Adrenal gland (tissue), 12 donors: ENCODE measurements around the gene NFE2L2. TPM values are rescaled to one million over a fixed set of nuclear protein-coding genes. Genes with fewer than 3 reads are reported as not detected.
"Not testable (repeated sequence)": the region's sequence is repeated elsewhere in the genome, so short reads cannot be mapped to it uniquely, and the experiment has no call there.

ENCODE experiments used
- DNase-seq, 7 donors: peaks; one replicate each; pipeline ENCODE4 v3.0.0-alpha.2; 2019 to 2020
- H3K27ac ChIP-seq, 5 donors: fragments of 200-600 bp; sonication (generic) in 4 of 5; 1 replicate in 3 of 5; 2 replicates in 2 of 5; pipeline versions ENCODE4 v1.5.1 to v1.8.0; 2016 to 2020; ENCODE audit warnings: mild to moderate bottlenecking in 1 of 5
- H3K27me3 ChIP-seq: fragments of 200-600 bp; 2 replicates; pipeline ENCODE4 v1.8.0; 2021
- H3K36me3 ChIP-seq, 2 donors: fragments of 200-600 bp; replicated peaks in 1 of 2; 1 replicate in 1 of 2; 2 replicates in 1 of 2; pipeline versions ENCODE4 v1.5.1 to v1.8.0; 2018 to 2022
- H3K4me1 ChIP-seq, 2 donors: fragments of 200-600 bp; replicated peaks in 1 of 2; 1 replicate in 1 of 2; 2 replicates in 1 of 2; pipeline versions ENCODE4 v1.5.1 to v1.8.0; 2018 to 2021
- H3K4me3 ChIP-seq, 4 donors: fragments of 200-600 bp; sonication (generic) in 3 of 4; one replicate each; pipeline ENCODE4 v1.5.1; 2016 to 2018
- H3K9me3 ChIP-seq, 3 donors: fragments of 200-600 bp; sonication (generic) in 1 of 3; replicated peaks in 1 of 3; 1 replicate in 2 of 3; 2 replicates in 1 of 3; pipeline versions ENCODE4 v1.5.1 to v1.8.0; 2016 to 2021
- POLR2A ChIP-seq, 2 donors: fragments of 450-650 bp; IDR thresholded peaks; one replicate each; pipeline ENCODE4 v1.6.1; 2017; ENCODE audit warnings: antibody characterized with exemption in 2 of 2, mild to moderate bottlenecking in 2 of 2, moderate library complexity in 1 of 2
- WGBS, 4 donors: extraction: QIAGEN DNeasy Blood & Tissue Kit in 2 of 4; methylation state at CpG; one replicate each; pipeline versions ENCODE4 v1.1.5 to v1.1.7; 2013 to 2017; 5-methylcytosine and 5-hydroxymethylcytosine counted together
- intact Hi-C, 2 donors: fragments of 100-400 bp; cut with DNase I; formaldehyde crosslinking; loops; one replicate each; pipeline versions ENCODE4 v1.14.1 to v1.15.0; 2022 to 2023
- polyA plus RNA-seq, 3 donors: library from polyadenylated mRNA; stranded (reverse); fragments of 200-250 nt in 2 of 3; fragments of 350-450 nt in 1 of 3; fragmentation: Illumina TruSeq in 1 of 3; extraction: RNeasy Lipid Tissue Mini Kit (QIAGEN cat#74804) in 1 of 3; gene quantifications; one replicate each; pipeline ENCODE4 v1.2.3, GENCODE V29; 2013 to 2014
- total RNA-seq, 9 donors: library from RNA; depleted of rRNA in 4 of 9; stranded (reverse); fragments of >200 nt in 4 of 9; fragments of 120-200 nt in 1 of 9; fragmentation: NEBNext Ultra II Directional in 1 of 9; extraction: Animal tissue kit (Norgen Biotek cat#: 25700) in 1 of 9; gene quantifications; one replicate each; pipeline versions ENCODE4 v1.1.0 to v1.2.4, GENCODE V29; 2013 to 2023
- TF ChIP-seq, protein P1 (sequence below), 6 experiments: fragments of 450-650 bp in 4 of 6; fragments of 200-600 bp in 2 of 6; sonication (generic) in 1 of 6; IDR thresholded peaks; 1 replicate in 5 of 6; 2 replicates in 1 of 6; pipeline versions ENCODE4 v1.5.1 to v1.8.0; 2016 to 2021; ENCODE audit warnings: antibody characterized with exemption in 6 of 6, mild to moderate bottlenecking in 2 of 6, moderate library complexity in 1 of 6
- donor health status: healthy with polysubstance abuse.
- donor health status: Bipolar disorder and iron deficiency.
- donor health status: DM: yes; HTN: yes; CAD: no.
- donor health status: DM: no; HTN: no; CAD: no.
- donor health status: DM: no; HTN: no; CAD: no.
- donor health status: DM: yes; HTN: yes; CAD: no.

The NFE2L2 gene
- total and polyA plus RNA-seq, 12 donors = 41.1 to 119 (median 80.4) TPM

DNA sequence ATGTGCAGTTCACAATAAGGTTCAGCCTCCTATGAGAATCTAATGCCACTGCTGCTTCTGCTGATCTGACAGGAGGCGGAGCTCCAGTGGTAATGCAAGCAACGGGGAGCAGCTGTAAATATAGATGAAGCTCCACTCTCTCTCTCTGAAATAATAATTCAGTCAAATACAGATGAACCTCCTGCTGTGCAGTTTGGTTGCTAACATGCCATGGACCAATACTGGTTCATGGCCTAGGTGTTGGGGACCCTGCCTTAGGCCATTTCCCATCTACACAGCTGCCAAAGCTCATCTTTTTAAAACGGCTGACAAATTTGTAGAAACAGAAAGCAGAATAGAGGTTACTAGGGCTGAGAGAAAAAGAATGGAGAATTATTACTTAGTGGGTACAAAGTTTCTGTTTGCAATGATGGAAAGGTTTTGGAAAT, 62.6 kb downstream of the NFE2L2 start:
- Histone ChIP-seq H3K36me3 (no peaks in the 10 kb centered on the region), H3K4me3 (no peak overlapping the region), H3K9me3 (no peaks in the 10 kb centered on the region), H3K4me1 (no peaks in the 10 kb centered on the region), H3K27ac (peak overlapping the region in 1 of 5 donors; percentile 32), H3K27me3 (no peaks in the 10 kb centered on the region)
- 57 to 72% (median 61%) methylated on average over 3 of the region's 3 CpGs for WGBS, 4 donors
- TF ChIP-seq, protein P1, sequence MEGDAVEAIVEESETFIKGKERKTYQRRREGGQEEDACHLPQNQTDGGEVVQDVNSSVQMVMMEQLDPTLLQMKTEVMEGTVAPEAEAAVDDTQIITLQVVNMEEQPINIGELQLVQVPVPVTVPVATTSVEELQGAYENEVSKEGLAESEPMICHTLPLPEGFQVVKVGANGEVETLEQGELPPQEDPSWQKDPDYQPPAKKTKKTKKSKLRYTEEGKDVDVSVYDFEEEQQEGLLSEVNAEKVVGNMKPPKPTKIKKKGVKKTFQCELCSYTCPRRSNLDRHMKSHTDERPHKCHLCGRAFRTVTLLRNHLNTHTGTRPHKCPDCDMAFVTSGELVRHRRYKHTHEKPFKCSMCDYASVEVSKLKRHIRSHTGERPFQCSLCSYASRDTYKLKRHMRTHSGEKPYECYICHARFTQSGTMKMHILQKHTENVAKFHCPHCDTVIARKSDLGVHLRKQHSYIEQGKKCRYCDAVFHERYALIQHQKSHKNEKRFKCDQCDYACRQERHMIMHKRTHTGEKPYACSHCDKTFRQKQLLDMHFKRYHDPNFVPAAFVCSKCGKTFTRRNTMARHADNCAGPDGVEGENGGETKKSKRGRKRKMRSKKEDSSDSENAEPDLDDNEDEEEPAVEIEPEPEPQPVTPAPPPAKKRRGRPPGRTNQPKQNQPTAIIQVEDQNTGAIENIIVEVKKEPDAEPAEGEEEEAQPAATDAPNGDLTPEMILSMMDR (IDR thresholded peaks at IDR 0.05) = no peak
- TF ChIP-seq POLR2A (IDR thresholded peaks at IDR 0.05) = no peak
- intact Hi-C loops = no loop called here
- DNase-seq = no peak

DNA sequence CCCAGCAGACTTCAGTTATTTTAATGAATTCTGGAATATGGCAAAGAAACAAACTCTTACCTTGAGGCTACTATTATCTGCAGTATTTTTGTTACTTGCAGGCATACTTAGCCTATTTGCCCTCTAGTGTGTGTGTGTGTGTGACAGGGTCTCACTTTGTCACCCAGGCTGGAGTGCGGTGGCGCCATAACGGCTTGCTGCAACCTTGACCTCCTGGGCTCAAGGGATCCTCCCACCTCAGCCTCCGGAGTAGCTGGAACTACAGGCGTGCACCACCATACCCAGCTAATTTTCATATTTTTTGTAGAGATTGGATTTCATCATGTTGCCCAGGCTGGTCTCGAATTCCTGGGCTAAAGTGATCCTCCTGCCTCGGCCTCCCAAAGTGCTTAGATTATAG, 64.1 kb downstream of the NFE2L2 start:
- WGBS, 4 donors = 82 to 93% (median 90%) methylated on average over 7 of the region's 7 CpGs
- H3K27ac ChIP-seq, H3K36me3 ChIP-seq, H3K27me3 ChIP-seq, H3K4me3 ChIP-seq, H3K9me3 ChIP-seq, intact Hi-C loops, DNase-seq, H3K4me1 ChIP-seq: not testable (repeated sequence)

DNA sequence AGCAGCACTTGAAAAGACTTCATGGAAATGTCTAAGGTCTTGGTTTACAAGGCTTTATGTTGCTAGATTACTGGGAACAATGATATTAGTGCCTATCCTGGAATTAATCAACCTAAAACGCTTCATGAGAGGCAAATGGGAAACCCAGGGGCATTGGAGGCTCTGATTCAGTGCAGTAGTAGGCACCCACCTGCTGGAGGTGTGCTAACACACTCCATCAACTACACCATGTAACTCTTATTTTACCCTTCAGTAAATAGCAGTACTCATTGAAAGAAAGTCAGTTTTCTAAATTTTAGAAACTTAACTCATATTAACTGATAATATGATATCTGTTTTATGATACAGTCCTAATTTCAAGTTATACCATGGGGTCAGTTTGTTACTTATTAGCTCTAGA, 69.3 kb downstream of the NFE2L2 start:
- H3K36me3 ChIP-seq = no peaks in the 10 kb centered on the region
- 76 to 100% (median 88%) methylated on average over 1 of the region's 1 CpG for WGBS, 4 donors
- H3K4me3 ChIP-seq = no peak overlapping the region
- intact Hi-C loops = no loop called here
- no peaks in the 10 kb centered on the region for H3K9me3 ChIP-seq
- no peak for TF ChIP-seq POLR2A (IDR thresholded peaks at IDR 0.05)
- TF ChIP-seq, protein P1 (IDR thresholded peaks at IDR 0.05) = no peak
- no peak for DNase-seq
- H3K27ac ChIP-seq = no peak overlapping the region
- no peaks in the 10 kb centered on the region for H3K27me3 ChIP-seq
- no peaks in the 10 kb centered on the region for H3K4me1 ChIP-seq

DNA sequence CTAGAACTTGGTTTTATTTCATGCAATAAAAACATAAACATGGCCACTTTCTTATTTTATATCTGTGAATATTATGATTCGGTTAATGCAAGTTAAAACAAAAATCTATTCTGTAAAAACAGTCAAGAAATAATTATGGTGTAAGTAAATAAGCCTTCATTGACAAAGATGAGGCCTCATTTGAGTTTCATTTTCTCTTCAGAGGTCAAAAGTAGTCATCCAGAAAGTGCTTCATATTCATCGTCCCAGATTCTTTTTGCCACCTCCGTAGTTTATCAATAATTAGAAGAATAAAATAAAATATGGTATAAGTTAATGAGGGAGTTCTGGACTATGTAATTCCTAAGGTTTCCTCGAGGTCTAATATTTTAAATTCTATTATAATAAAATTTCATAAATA, 71.3 kb downstream of the NFE2L2 start:
- Histone ChIP-seq H3K9me3 (no peaks in the 10 kb centered on the region), H3K36me3 (no peaks in the 10 kb centered on the region), H3K4me3 (no peak overlapping the region), H3K27ac (no peak overlapping the region), H3K4me1 (no peaks in the 10 kb centered on the region), H3K27me3 (no peaks in the 10 kb centered on the region)
- intact Hi-C loops = no loop called here
- no peak for DNase-seq
- WGBS, 4 donors = 80 to 89% (median 82%) methylated on average over 4 of the region's 4 CpGs
- TF ChIP-seq, protein P1 (IDR thresholded peaks at IDR 0.05) = no peak
- no peak for TF ChIP-seq POLR2A (IDR thresholded peaks at IDR 0.05)

DNA sequence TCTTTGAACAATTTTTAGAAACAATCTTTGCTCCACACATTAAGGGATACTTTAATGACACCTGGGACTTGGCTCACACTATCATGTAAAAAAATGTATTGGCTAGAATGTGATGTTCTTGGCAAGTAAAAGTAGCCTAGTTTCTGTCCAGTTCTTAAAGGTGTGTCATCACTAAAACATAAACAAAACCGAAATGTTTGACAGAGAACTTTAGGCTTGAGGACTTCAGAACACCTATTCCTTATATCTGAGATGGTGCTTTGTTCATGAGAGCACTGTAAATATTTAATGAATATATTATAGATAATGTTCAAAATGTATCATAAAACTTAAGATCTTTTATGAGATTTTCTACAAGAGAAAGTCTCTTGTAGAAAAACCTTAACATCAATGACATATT, 71.7 kb downstream of the NFE2L2 start:
- Histone ChIP-seq H3K9me3 (no peaks in the 10 kb centered on the region), H3K4me1 (no peaks in the 10 kb centered on the region), H3K36me3 (no peaks in the 10 kb centered on the region), H3K27ac (no peak overlapping the region), H3K27me3 (no peaks in the 10 kb centered on the region), H3K4me3 (no peak overlapping the region)
- TF ChIP-seq POLR2A (IDR thresholded peaks at IDR 0.05) = no peak
- TF ChIP-seq, protein P1 (IDR thresholded peaks at IDR 0.05) = no peak
- intact Hi-C loops = no loop called here
- 77 to 92% (median 80%) methylated on average over 1 of the region's 1 CpG for WGBS, 4 donors
- DNase-seq = no peak
